ENCODE results near the gene ADGRG1. TPM values are rescaled to one million over a fixed set of nuclear protein-coding genes. Genes with fewer than 3 reads are reported as not detected.
A peak's percentile ranks its signal among the peaks of the same experiment; 100 is the strongest.

ADGRG1 gene
- total RNA-seq (100 to 1,000 TPM; 296 to 346 TPM), polyA plus RNA-seq (ENCODE audit: insufficient read depth, low read depth, low replicate concordance) (134 TPM)
- long read RNA-seq, donor 1, full-length matches to known transcripts: 10 of 43 reads
- long read RNA-seq, donor 1, partial matches to known transcripts: 33 of 43 reads
- long read RNA-seq, donor 1, other reads (novel, unspliced or antisense): 0 of 43 reads
- long read RNA-seq, donor 2, full-length matches to known transcripts: 7 of 7 reads
- long read RNA-seq, donor 2, partial matches to known transcripts: 0 of 7 reads
- long read RNA-seq, donor 2, other reads (novel, unspliced or antisense): 0 of 7 reads

DNA sequence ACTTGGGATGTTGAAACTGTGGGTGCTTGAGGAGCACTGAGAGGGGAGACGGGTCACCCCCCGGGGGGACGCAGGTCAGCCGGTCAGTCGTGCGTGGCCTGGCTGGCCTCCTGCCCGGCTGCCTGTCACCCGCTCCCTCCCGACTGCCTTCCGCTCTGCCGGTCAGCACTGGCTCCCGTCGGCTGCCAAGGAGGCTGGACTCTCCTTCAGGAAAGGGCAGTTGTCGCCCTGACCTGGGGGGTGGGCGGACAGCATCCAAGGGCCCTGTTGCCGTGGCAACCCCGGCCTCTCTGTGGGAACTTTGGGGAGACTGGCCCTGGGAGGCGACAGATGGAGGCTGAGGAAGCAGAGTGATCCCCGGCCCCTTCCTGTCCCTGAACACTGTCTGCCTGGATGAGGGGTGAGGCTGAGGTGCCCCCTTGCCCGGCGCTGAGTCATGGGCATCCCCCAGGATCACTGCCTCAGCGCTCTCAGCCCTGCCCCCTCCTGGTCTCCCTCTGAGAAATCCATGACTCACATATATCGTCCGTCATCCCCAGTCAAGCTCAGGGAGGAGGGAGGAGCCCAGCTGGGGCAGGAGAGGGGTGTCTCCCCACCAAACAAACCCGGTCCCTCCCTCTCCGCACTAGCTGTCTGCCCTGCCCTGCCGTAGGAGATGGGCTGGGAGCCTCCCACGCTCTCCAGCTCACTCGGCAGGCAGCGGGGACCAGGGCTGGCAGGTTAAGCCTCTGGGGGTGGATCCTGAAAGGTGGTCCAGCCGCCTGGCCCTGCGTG is at the start of gene ADGRG1:
TSS of gene ADGRG1 (plus strand) at position 623 of the 774 bp plus-strand sequence. CDS start 21,658 bp downstream, outside the sequence.
- peaks cover 38% of the 10 kb centered on the region for H3K4me1 ChIP-seq
- 21 to 29% methylated on average over 18 to 32 of the region's 32 CpGs for WGBS, 2 donors
- H3K27me3 ChIP-seq: no peaks in the 10 kb centered on the region
- H3K4me3 ChIP-seq: peak within 1 kb of the TSS; percentile 26 to 60
- intact Hi-C loops (cut with DNase I; ENCODE audit: low total_unique reads): no loop called here
- H3K36me3 ChIP-seq (ENCODE audit: low read depth, missing control alignments): no peaks in the 10 kb centered on the region
- TF ChIP-seq, protein P1, sequence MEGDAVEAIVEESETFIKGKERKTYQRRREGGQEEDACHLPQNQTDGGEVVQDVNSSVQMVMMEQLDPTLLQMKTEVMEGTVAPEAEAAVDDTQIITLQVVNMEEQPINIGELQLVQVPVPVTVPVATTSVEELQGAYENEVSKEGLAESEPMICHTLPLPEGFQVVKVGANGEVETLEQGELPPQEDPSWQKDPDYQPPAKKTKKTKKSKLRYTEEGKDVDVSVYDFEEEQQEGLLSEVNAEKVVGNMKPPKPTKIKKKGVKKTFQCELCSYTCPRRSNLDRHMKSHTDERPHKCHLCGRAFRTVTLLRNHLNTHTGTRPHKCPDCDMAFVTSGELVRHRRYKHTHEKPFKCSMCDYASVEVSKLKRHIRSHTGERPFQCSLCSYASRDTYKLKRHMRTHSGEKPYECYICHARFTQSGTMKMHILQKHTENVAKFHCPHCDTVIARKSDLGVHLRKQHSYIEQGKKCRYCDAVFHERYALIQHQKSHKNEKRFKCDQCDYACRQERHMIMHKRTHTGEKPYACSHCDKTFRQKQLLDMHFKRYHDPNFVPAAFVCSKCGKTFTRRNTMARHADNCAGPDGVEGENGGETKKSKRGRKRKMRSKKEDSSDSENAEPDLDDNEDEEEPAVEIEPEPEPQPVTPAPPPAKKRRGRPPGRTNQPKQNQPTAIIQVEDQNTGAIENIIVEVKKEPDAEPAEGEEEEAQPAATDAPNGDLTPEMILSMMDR (IDR thresholded peaks at IDR 0.05): peak in 1 of 3 experiments; percentile 14
- TF ChIP-seq POLR2A (IDR thresholded peaks at IDR 0.05): no peak
- H3K27ac ChIP-seq: peak within 1 kb of the TSS; percentile 63 to 78
- peak; percentile 90 for DNase-seq
- no peaks in the 10 kb centered on the region for H3K9me3 ChIP-seq

DNA sequence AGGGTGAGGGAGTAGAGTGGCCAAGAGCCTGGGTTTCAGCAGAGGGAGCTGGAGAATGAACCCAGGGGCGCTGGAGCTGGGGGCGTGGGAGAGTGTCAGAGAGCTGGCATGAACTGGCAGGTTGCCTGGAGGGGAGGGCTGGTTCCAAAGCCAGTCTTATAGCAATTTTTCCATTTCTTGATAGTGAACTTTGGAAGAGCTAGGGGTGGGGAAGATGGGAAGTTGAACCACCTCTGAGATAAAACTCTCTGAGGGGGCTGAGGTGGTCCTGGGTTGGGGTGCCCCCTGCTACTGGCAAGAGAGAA is 49.1 kb upstream of the ADGRG1 start:
- no peaks in the 10 kb centered on the region for H3K27me3 ChIP-seq
- 52 to 54% methylated on average over 2 of the region's 2 CpGs for WGBS, 2 donors
- no peak for DNase-seq

DNA sequence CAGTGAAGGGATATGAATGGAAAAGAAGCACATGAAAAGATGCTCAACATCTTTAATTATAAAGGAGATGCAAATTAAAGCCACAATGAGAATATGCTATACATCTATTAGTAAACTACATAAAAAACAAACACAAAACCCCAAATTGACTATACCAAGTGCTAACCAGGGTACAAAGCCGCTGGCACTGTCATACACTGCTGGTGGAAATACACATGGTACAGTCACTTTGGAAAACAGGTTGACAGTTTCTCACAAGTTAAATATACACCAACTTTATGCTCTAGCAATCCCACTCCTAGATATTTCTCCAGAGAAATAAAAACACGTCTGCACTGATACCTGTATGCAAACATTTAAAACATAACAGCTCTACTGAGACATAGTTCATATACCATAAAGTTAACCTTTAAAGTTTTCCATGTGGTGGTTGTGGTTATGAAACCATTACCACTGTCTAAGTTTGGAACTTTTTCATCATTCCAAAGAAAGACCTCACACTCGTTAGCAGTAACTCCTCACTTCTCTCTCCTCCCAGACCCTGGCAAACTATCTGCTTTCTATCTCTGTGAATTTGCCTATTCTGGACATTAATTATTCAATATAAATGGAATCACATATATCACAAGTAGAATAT is 43.3 kb upstream of the ADGRG1 start:
- intact Hi-C loops (cut with DNase I; ENCODE audit: low total_unique reads): no loop called here

More for the DNA sequence above, 49.1 kb upstream of the ADGRG1 start:
- no peak overlapping the region for H3K27ac ChIP-seq
- no peaks in the 10 kb centered on the region for H3K36me3 ChIP-seq (ENCODE audit: low read depth, missing control alignments)
- no peak overlapping the region for H3K4me3 ChIP-seq
- TF ChIP-seq, protein P1 (IDR thresholded peaks at IDR 0.05): no peak
- no peak for TF ChIP-seq POLR2A (IDR thresholded peaks at IDR 0.05)
- intact Hi-C loops (cut with DNase I; ENCODE audit: low total_unique reads): no loop called here
- H3K9me3 ChIP-seq: no peaks in the 10 kb centered on the region
- H3K4me1 ChIP-seq: no peaks in the 10 kb centered on the region

DNA sequence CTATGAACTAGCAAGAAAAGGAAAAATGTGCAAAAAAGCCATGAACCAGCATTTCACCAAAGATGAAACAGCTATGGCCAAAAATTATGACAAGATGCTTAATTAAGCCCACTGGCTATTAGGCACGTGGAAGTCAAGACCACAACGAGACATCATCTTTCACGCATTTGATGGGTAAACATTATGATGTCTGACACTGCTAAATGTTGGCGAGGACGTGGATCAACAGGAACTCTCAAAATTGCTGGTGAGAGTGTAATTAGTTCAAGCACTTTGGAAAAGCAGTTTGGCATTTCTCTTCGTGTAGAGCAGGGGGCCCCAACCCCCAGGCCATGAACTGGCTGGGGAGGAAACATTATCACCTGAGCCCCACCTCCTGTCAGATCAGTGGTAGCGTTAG is 39.6 kb upstream of the ADGRG1 start:
- Histone ChIP-seq H3K9me3 (no peaks in the 10 kb centered on the region), H3K4me3 (no peak overlapping the region), H3K4me1 (no peaks in the 10 kb centered on the region), H3K36me3 (ENCODE audit: low read depth, missing control alignments) (no peaks in the 10 kb centered on the region), H3K27me3 (no peaks in the 10 kb centered on the region), H3K27ac (no peak overlapping the region)
- no peak for TF ChIP-seq POLR2A (IDR thresholded peaks at IDR 0.05)
- TF ChIP-seq, protein P1 (IDR thresholded peaks at IDR 0.05): no peak
- WGBS, 2 donors: 78 to 88% methylated on average over 7 of the region's 7 CpGs
- DNase-seq: no peak
- intact Hi-C loops (cut with DNase I; ENCODE audit: low total_unique reads): no loop called here

More for the DNA sequence above, 43.3 kb upstream of the ADGRG1 start:
- Histone ChIP-seq H3K4me1 (no peaks in the 10 kb centered on the region), H3K9me3 (no peaks in the 10 kb centered on the region), H3K4me3 (no peak overlapping the region), H3K36me3 (ENCODE audit: low read depth, missing control alignments) (no peaks in the 10 kb centered on the region), H3K27me3 (no peaks in the 10 kb centered on the region), H3K27ac (no peak overlapping the region)
- no peak for TF ChIP-seq POLR2A (IDR thresholded peaks at IDR 0.05)
- 68 to 73% methylated on average over 3 of the region's 3 CpGs for WGBS, 2 donors
- DNase-seq: no peak

DNA sequence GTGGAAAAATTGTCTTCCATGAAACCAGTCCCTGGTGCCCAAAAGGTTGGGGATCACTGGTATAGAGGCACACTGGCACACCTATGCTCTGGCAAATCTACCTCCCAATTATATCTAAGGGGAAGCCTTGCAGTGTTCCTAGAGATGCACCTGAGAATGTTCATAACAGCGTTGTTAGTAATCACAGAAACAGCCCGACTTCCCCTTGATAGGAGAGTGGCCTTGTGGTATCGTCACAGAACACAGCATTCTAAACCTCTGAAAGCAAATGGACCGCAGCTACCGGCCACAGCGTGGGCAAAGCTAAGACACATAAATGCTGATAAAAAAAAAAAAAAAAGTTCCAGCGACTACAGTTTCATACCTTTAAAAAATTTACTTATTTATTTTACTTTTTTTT is 39.1 kb upstream of the ADGRG1 start:
- WGBS, 2 donors: 84 to 88% methylated on average over 7 of the region's 7 CpGs
- Histone ChIP-seq H3K36me3 (ENCODE audit: low read depth, missing control alignments) (no peaks in the 10 kb centered on the region), H3K4me3 (no peak overlapping the region), H3K27ac (no peak overlapping the region), H3K4me1 (no peaks in the 10 kb centered on the region), H3K27me3 (no peaks in the 10 kb centered on the region), H3K9me3 (no peaks in the 10 kb centered on the region)
- no peak for DNase-seq
- intact Hi-C loops (cut with DNase I; ENCODE audit: low total_unique reads): no loop called here
- TF ChIP-seq, protein P1 (IDR thresholded peaks at IDR 0.05): no peak
- TF ChIP-seq POLR2A (IDR thresholded peaks at IDR 0.05): no peak
